Smooth muscle cell (in vitro differentiated cells): Measurements from ENCODE around the gene EGR2. TPM values are rescaled to one million over a fixed set of nuclear protein-coding genes. Genes with fewer than 3 reads are reported as not detected.
A peak's percentile ranks its signal among the peaks of the same experiment; 100 is the strongest.

ENCODE experiments used
- DNase-seq: peaks from one replicate; lab custom pipeline; 2025; ENCODE audit not compliant: unreplicated experiment; lab: John Stamatoyannopoulos, UW
- H2AFZ ChIP-seq: fragments of 200-600 bp; sonication (generic); 2 replicates; pipeline ENCODE4 v1.6.0; 2016; ENCODE audit warnings: antibody characterized with exemption, low read depth, mild to moderate bottlenecking
- H3F3A ChIP-seq: fragments of 200-600 bp; sonication (generic); 2 replicates; pipeline ENCODE4 v1.6.0; 2017; ENCODE audit warnings: antibody characterized with exemption, low read depth
- H3K27ac ChIP-seq: fragments of 200-600 bp; sonication (generic); 2 replicates; pipeline ENCODE4 v1.5.1; 2016; ENCODE audit warnings: low read depth, mild to moderate bottlenecking
- H3K27me3 ChIP-seq: fragments of 200-600 bp; sonication (generic); 2 replicates; pipeline ENCODE4 v1.6.1; 2016; ENCODE audit warnings: low read depth, mild to moderate bottlenecking
- H3K36me3 ChIP-seq: fragments of 200-600 bp; sonication (generic); 2 replicates; pipeline ENCODE4 v1.5.1; 2016; ENCODE audit warnings: low read depth
- H3K4me1 ChIP-seq: fragments of 200-600 bp; sonication (generic); 2 replicates; pipeline ENCODE4 v1.5.1; 2016; ENCODE audit warnings: low read depth
- H3K4me2 ChIP-seq: fragments of 200-600 bp; sonication (generic); 2 replicates; pipeline ENCODE4 v1.6.0; 2016; ENCODE audit warnings: mild to moderate bottlenecking
- H3K4me3 ChIP-seq: fragments of 200-600 bp; sonication (generic); 2 replicates; pipeline ENCODE4 v1.5.1; 2016; ENCODE audit warnings: mild to moderate bottlenecking
- H3K79me2 ChIP-seq: fragments of 200-600 bp; sonication (generic); 2 replicates; pipeline ENCODE4 v1.6.0; 2016; ENCODE audit warnings: low read depth, mild to moderate bottlenecking
- H3K9ac ChIP-seq: fragments of 200-600 bp; sonication (generic); 2 replicates; pipeline ENCODE4 v1.6.0; 2016; ENCODE audit warnings: low read depth
- H3K9me3 ChIP-seq: fragments of 200-600 bp; sonication (generic); replicated peaks from 2 replicates; pipeline ENCODE4 v1.5.1; 2016; ENCODE audit warnings: low read depth
- H4K20me1 ChIP-seq: fragments of 200-600 bp; sonication (generic); 2 replicates; pipeline ENCODE4 v1.6.0; 2016; ENCODE audit warnings: low read depth
- CTCF ChIP-seq: fragments of 200-600 bp; sonication (generic); IDR thresholded peaks from 2 replicates; pipeline ENCODE4 v1.5.1; 2017; ENCODE audit warnings: borderline replicate concordance, mild to moderate bottlenecking, antibody characterized with exemption; ENCODE audit not compliant: insufficient read depth, poor library complexity, severe bottlenecking
- WGBS: methylation state at CpG from one replicate; pipeline ENCODE4 v1.1.7; 2016; ENCODE audit warnings: low lambda C conversion rate; 5-methylcytosine and 5-hydroxymethylcytosine counted together
- polyA plus RNA-seq: library from polyadenylated mRNA; unstranded; fragments of >200 nt; fragmentation: Nextera tagmentation; extraction: Ambion mirVana; gene quantifications from 2 replicates; pipeline ENCODE4 v1.2.1, GENCODE V29; 2016
- total RNA-seq: library from RNA; depleted of rRNA; stranded (reverse); fragments of >200 nt; gene quantifications from 2 replicates; pipeline ENCODE4 v1.2.3, GENCODE V29; 2014

Gene EGR2
- total and polyA plus RNA-seq, 2 experiments from 2014 or later = 209 to 433 TPM

GRCh38 chr10:62810156-62810902 lies 5.8 kb downstream of the EGR2 start:
- Histone ChIP-seq H3F3A (peaks cover 4% of the 10 kb centered on the region), H3K9ac (no peak overlapping the region), H2AFZ (no peak overlapping the region), H3K27me3 (no peaks in the 10 kb centered on the region), H3K79me2 (peaks cover 71% of the 10 kb centered on the region), H3K9me3 (no peaks in the 10 kb centered on the region), H3K36me3 (no peaks in the 10 kb centered on the region), H3K4me2 (peak overlapping the region; percentile 87), H4K20me1 (peaks cover 94% of the 10 kb centered on the region), H3K27ac (peak overlapping the region; percentile 54), H3K4me3 (no peak overlapping the region), H3K4me1 (peaks cover 25% of the 10 kb centered on the region)
- TF ChIP-seq CTCF = no peak
- DNase-seq = no peak
- WGBS = 72% methylated on average over 8 of the region's 8 CpGs

GRCh38 chr10:62806251-62806650 lies 9.9 kb downstream of the EGR2 start:
- no peak for DNase-seq
- H3K27ac ChIP-seq = peak overlapping the region; percentile 99

GRCh38 chr10:62805231-62806099 lies 10.7 kb downstream of the EGR2 start:
- Histone ChIP-seq H3K36me3 (no peaks in the 10 kb centered on the region), H3K4me3 (peak overlapping the region; percentile 75), H3K4me2 (peak overlapping the region; percentile 92), H3K27ac (peak overlapping the region; percentile 99), H3F3A (no peaks in the 10 kb centered on the region), H3K4me1 (peaks cover 32% of the 10 kb centered on the region), H3K27me3 (no peaks in the 10 kb centered on the region), H3K9ac (peak overlapping the region; percentile 94), H3K79me2 (peaks cover 51% of the 10 kb centered on the region), H3K9me3 (no peaks in the 10 kb centered on the region), H4K20me1 (peaks cover 46% of the 10 kb centered on the region), H2AFZ (no peak overlapping the region)
- TF ChIP-seq CTCF = no peak
- peak; percentile 28 for DNase-seq
- under 1% methylated on average over 76 of the region's 77 CpGs for WGBS

More at GRCh38 chr10:62806251-62806650, 9.9 kb downstream of the EGR2 start:
- WGBS = 16% methylated on average over 1 of the region's 1 CpG
- H3K4me3 ChIP-seq = peak overlapping the region; percentile 75
- peaks cover 53% of the 10 kb centered on the region for H4K20me1 ChIP-seq
- H3K27me3 ChIP-seq = no peaks in the 10 kb centered on the region
- peaks cover 32% of the 10 kb centered on the region for H3K4me1 ChIP-seq
- H3K9ac ChIP-seq = peak overlapping the region; percentile 31
- peak overlapping the region; percentile 92 for H3K4me2 ChIP-seq
- no peak for TF ChIP-seq CTCF
- H3K9me3 ChIP-seq = no peaks in the 10 kb centered on the region
- H3K79me2 ChIP-seq = peaks cover 51% of the 10 kb centered on the region
- H3F3A ChIP-seq = peaks cover 4% of the 10 kb centered on the region
- H3K36me3 ChIP-seq = no peaks in the 10 kb centered on the region
- no peak overlapping the region for H2AFZ ChIP-seq
